Measurements from ENCODE around the gene AOPEP. TPM values are rescaled to one million over a fixed set of nuclear protein-coding genes. Genes with fewer than 3 reads are reported as not detected.

Gene AOPEP
- total and polyA plus RNA-seq, 2 donors, result 9.6 to 36.5 TPM

DNA sequence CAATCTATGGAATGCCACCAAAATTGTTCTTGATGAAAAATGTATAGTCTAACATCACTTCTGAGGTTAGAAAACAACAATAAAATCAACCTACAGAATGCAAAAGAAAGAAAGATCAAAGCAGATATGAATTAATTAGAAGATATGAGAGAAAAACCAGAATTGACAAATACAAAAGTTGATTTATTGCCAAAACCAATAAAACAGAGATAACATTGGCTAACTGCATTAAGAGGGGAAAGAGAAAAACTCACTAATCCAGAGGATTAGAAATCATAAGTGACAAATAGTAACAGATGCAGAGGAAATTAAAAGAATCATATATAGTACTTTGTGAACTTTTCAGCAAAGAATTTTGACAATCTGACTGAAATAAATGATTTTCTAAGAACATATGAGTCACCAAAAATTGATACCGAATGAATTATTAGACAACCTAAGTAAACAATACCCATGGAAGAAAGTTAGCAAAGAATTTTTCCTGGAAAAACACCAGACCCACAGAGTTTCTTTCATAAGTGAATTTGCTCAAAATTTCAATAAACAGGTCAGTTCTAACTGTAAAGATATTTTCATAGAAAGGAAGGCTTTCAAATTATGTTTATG lies 167.7 kb downstream of the AOPEP start:
- DNase-seq (ENCODE audit: low read depth in 6 of 9, low spot score in 9 of 9), result no peak
- no peaks in the 10 kb centered on the region for H3K9me3 ChIP-seq (ENCODE audit: control insufficient read depth in 2 of 2, insufficient read depth in 1 of 2, low read length in 1 of 2)
- no peaks in the 10 kb centered on the region for H3K27me3 ChIP-seq (ENCODE audit: control insufficient read depth in 2 of 2, insufficient read depth in 1 of 2, low read length in 1 of 2)
- no peaks in the 10 kb centered on the region for H3K4me1 ChIP-seq (ENCODE audit: control insufficient read depth in 2 of 2, insufficient read depth in 2 of 2, low read length in 2 of 2)
- no peaks in the 10 kb centered on the region for H3K36me3 ChIP-seq (ENCODE audit: control insufficient read depth in 2 of 2, insufficient read depth in 2 of 2, low read length in 1 of 2)
- H3K4me3 ChIP-seq (ENCODE audit: low read length in 2 of 2), result no peak overlapping the region
- WGBS, result 88% methylated on average over 1 of the region's 1 CpG
- no peak overlapping the region for H3K27ac ChIP-seq (ENCODE audit: low read depth in 1 of 2, low read length in 1 of 2)

GRCh38 chr9:94895668-94896067 lies 169.2 kb downstream of the AOPEP start:
- Histone ChIP-seq H3K27me3 (ENCODE audit: control insufficient read depth in 2 of 2, insufficient read depth in 1 of 2, low read length in 1 of 2) (no peaks in the 10 kb centered on the region), H3K36me3 (ENCODE audit: control insufficient read depth in 2 of 2, insufficient read depth in 2 of 2, low read length in 1 of 2) (no peaks in the 10 kb centered on the region), H3K4me3 (ENCODE audit: low read length in 2 of 2) (no peak overlapping the region), H3K9me3 (ENCODE audit: control insufficient read depth in 2 of 2, insufficient read depth in 1 of 2, low read length in 1 of 2) (no peaks in the 10 kb centered on the region), H3K27ac (ENCODE audit: low read depth in 1 of 2, low read length in 1 of 2) (no peak overlapping the region), H3K4me1 (ENCODE audit: control insufficient read depth in 2 of 2, insufficient read depth in 2 of 2, low read length in 2 of 2) (no peaks in the 10 kb centered on the region)
- DNase-seq (ENCODE audit: low read depth in 6 of 9, low spot score in 9 of 9), result no peak
- 63% methylated on average over 3 of the region's 3 CpGs for WGBS

GRCh38 chr9:94896512-94896911 lies 170.0 kb downstream of the AOPEP start:
- H3K27ac ChIP-seq (ENCODE audit: low read depth in 1 of 2, low read length in 1 of 2), result no peak overlapping the region
- no peak for DNase-seq (ENCODE audit: low read depth in 6 of 9, low spot score in 9 of 9)
- no peaks in the 10 kb centered on the region for H3K36me3 ChIP-seq (ENCODE audit: control insufficient read depth in 2 of 2, insufficient read depth in 2 of 2, low read length in 1 of 2)
- no peaks in the 10 kb centered on the region for H3K4me1 ChIP-seq (ENCODE audit: control insufficient read depth in 2 of 2, insufficient read depth in 2 of 2, low read length in 2 of 2)
- 98% methylated on average over 3 of the region's 3 CpGs for WGBS
- no peaks in the 10 kb centered on the region for H3K27me3 ChIP-seq (ENCODE audit: control insufficient read depth in 2 of 2, insufficient read depth in 1 of 2, low read length in 1 of 2)
- no peaks in the 10 kb centered on the region for H3K9me3 ChIP-seq (ENCODE audit: control insufficient read depth in 2 of 2, insufficient read depth in 1 of 2, low read length in 1 of 2)
- H3K4me3 ChIP-seq (ENCODE audit: low read length in 2 of 2), result no peak overlapping the region

GRCh38 chr9:94899464-94900221 lies 173.1 kb downstream of the AOPEP start:
- Histone ChIP-seq H3K36me3 (ENCODE audit: control insufficient read depth in 2 of 2, insufficient read depth in 2 of 2, low read length in 1 of 2) (no peaks in the 10 kb centered on the region), H3K27me3 (ENCODE audit: control insufficient read depth in 2 of 2, insufficient read depth in 1 of 2, low read length in 1 of 2) (no peaks in the 10 kb centered on the region), H3K4me1 (ENCODE audit: control insufficient read depth in 2 of 2, insufficient read depth in 2 of 2, low read length in 2 of 2) (no peaks in the 10 kb centered on the region), H3K4me3 (ENCODE audit: low read length in 2 of 2) (no peak overlapping the region), H3K27ac (ENCODE audit: low read depth in 1 of 2, low read length in 1 of 2) (no peak overlapping the region), H3K9me3 (ENCODE audit: control insufficient read depth in 2 of 2, insufficient read depth in 1 of 2, low read length in 1 of 2) (no peaks in the 10 kb centered on the region)
- WGBS, result 98% methylated on average over 8 of the region's 8 CpGs
- DNase-seq (ENCODE audit: low read depth in 6 of 9, low spot score in 9 of 9), result no peak

DNA sequence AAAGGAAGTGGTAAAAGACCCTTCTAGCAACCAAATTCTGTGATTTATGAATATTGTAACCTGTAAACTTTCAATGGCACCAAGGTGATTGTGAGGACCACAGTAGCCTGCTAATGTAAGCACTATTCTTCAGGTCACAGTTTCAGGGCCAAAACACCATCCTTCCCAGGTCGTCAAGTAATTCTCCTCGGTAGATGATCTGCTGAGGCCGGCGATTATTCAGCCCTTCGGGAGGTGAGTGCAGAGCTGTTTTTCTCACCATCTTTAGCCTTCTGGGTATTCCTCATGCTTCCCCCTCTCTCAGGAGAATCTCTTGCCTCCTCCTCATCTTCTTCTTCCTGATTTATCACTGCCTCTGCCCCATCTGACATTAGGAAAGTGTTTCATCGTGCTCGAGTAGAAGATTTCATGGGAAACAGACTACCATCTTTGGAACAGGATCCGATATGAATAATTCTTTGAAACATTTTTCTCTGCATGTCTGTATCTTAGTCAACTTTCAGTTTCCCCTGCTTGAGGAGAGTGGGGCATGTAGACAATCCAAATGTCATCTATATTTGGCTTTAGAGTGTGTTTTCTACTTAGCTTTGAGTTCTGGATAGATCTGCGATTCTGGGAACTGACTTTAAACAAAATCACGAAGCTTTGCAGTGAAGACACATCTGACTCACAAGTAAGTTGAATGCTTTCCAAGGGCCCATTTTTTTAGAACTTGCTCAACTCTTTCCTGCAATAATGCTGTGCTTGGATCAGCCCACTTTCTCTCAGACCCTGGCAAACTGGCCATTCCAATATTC lies 173.9 kb downstream of the AOPEP start:
- no peaks in the 10 kb centered on the region for H3K36me3 ChIP-seq (ENCODE audit: control insufficient read depth in 2 of 2, insufficient read depth in 2 of 2, low read length in 1 of 2)
- no peaks in the 10 kb centered on the region for H3K27me3 ChIP-seq (ENCODE audit: control insufficient read depth in 2 of 2, insufficient read depth in 1 of 2, low read length in 1 of 2)
- H3K4me1 ChIP-seq (ENCODE audit: control insufficient read depth in 2 of 2, insufficient read depth in 2 of 2, low read length in 2 of 2), result no peaks in the 10 kb centered on the region
- H3K4me3 ChIP-seq (ENCODE audit: low read length in 2 of 2), result no peak overlapping the region
- H3K27ac ChIP-seq (ENCODE audit: low read depth in 1 of 2, low read length in 1 of 2), result peak overlapping the region in 1 of 2 donors; percentile 64
- WGBS, result 95% methylated on average over 10 of the region's 10 CpGs
- no peak for DNase-seq (ENCODE audit: low read depth in 6 of 9, low spot score in 9 of 9)
- H3K9me3 ChIP-seq (ENCODE audit: control insufficient read depth in 2 of 2, insufficient read depth in 1 of 2, low read length in 1 of 2), result no peaks in the 10 kb centered on the region

- Histone ChIP-seq H3K9me3 (ENCODE audit: control insufficient read depth in 2 of 2, insufficient read depth in 1 of 2, low read length in 1 of 2) (no peaks in the 10 kb centered on the region), H3K4me1 (ENCODE audit: control insufficient read depth in 2 of 2, insufficient read depth in 2 of 2, low read length in 2 of 2) (no peaks in the 10 kb centered on the region), H3K27ac (ENCODE audit: low read depth in 1 of 2, low read length in 1 of 2) (no peak overlapping the region), H3K36me3 (ENCODE audit: control insufficient read depth in 2 of 2, insufficient read depth in 2 of 2, low read length in 1 of 2) (no peaks in the 10 kb centered on the region), H3K27me3 (ENCODE audit: control insufficient read depth in 2 of 2, insufficient read depth in 1 of 2, low read length in 1 of 2) (no peaks in the 10 kb centered on the region), H3K4me3 (ENCODE audit: low read length in 2 of 2) (no peak overlapping the region)
- no peak for DNase-seq (ENCODE audit: low read depth in 6 of 9, low spot score in 9 of 9)
- 96% methylated on average over 4 of the region's 4 CpGs for WGBS
These were observed 174.5 kb downstream of the AOPEP start for GRCh38 chr9:94901019-94901363.

DNA sequence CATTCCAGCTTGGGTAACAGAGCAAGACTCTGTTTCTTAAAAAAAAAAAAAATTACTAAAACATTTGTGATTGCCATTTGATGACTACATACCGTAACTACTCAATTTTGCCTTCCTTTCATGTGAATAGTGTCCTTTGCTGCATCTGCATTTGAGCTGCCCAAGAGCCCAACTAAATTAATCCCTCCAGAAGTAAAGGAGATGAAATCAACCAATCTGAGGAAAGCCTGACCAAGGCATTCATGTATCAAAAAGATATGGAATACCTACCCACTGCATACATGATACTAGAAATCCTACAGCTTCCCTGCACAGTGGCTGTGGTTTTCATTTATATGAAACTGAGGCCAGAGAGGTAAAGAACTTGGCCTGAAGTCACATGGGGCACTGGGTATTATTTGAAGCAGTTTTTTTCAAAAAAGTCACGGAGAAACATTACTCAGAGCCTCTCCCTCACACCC lies 177.5 kb downstream of the AOPEP start:
- Histone ChIP-seq H3K36me3 (ENCODE audit: control insufficient read depth in 2 of 2, insufficient read depth in 2 of 2, low read length in 1 of 2) (no peaks in the 10 kb centered on the region), H3K9me3 (ENCODE audit: control insufficient read depth in 2 of 2, insufficient read depth in 1 of 2, low read length in 1 of 2) (no peaks in the 10 kb centered on the region), H3K4me1 (ENCODE audit: control insufficient read depth in 2 of 2, insufficient read depth in 2 of 2, low read length in 2 of 2) (peaks cover 0 to 10% of the 10 kb centered on the region in 2 donors), H3K4me3 (ENCODE audit: low read length in 2 of 2) (no peak overlapping the region), H3K27me3 (ENCODE audit: control insufficient read depth in 2 of 2, insufficient read depth in 1 of 2, low read length in 1 of 2) (no peaks in the 10 kb centered on the region), H3K27ac (ENCODE audit: low read depth in 1 of 2, low read length in 1 of 2) (no peak overlapping the region)
- DNase-seq (ENCODE audit: low read depth in 6 of 9, low spot score in 9 of 9), result no peak
- WGBS, result over 99% methylated on average over 2 of the region's 2 CpGs

DNA sequence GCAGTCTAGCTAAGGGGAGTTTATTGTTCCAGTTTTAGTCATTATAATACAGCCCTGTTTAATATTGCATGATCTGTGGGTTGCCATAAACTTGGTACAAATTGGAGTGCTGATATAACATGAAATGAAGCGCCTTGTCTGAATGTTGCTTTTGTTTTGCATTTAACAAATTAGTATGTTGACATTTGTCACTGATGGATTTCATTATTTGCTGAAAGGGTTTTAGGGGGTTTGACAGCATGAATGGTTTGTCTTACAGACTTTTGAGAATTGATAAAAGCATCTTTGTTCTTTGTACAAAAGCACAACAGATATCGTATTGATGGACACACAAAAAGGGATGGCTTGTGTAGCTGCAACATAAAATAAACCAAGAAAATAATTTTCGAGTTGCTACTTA lies 178.3 kb downstream of the AOPEP start:
- Histone ChIP-seq H3K4me3 (ENCODE audit: low read length in 2 of 2) (no peak overlapping the region), H3K27me3 (ENCODE audit: control insufficient read depth in 2 of 2, insufficient read depth in 1 of 2, low read length in 1 of 2) (no peaks in the 10 kb centered on the region), H3K4me1 (ENCODE audit: control insufficient read depth in 2 of 2, insufficient read depth in 2 of 2, low read length in 2 of 2) (peaks cover 0 to 10% of the 10 kb centered on the region in 2 donors), H3K27ac (ENCODE audit: low read depth in 1 of 2, low read length in 1 of 2) (no peak overlapping the region), H3K9me3 (ENCODE audit: control insufficient read depth in 2 of 2, insufficient read depth in 1 of 2, low read length in 1 of 2) (no peaks in the 10 kb centered on the region), H3K36me3 (ENCODE audit: control insufficient read depth in 2 of 2, insufficient read depth in 2 of 2, low read length in 1 of 2) (no peaks in the 10 kb centered on the region)
- no peak for DNase-seq (ENCODE audit: low read depth in 6 of 9, low spot score in 9 of 9)
- WGBS, result 98% methylated on average over 3 of the region's 3 CpGs

DNA sequence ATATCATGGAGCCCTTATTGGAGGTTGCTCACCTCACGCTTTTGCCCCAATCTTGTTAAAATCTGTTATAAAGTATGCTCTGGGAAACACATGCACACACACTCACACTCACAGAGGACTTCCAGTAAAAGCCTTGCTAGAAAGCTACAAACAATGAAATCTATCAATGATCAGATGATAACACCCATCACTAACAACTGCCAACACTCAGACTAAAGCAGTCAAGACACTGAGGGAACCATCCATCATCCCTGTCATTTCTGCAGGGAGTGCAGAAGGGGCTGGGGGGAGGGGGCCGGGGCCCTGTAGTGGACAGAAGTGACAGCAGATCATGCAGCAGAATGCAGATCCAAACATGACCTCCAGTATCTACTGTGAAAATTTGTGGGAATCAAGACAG lies 179.1 kb downstream of the AOPEP start:
- peaks cover 0 to 10% of the 10 kb centered on the region in 2 donors for H3K4me1 ChIP-seq (ENCODE audit: control insufficient read depth in 2 of 2, insufficient read depth in 2 of 2, low read length in 2 of 2)
- H3K27me3 ChIP-seq (ENCODE audit: control insufficient read depth in 2 of 2, insufficient read depth in 1 of 2, low read length in 1 of 2), result no peaks in the 10 kb centered on the region
- no peak overlapping the region for H3K4me3 ChIP-seq (ENCODE audit: low read length in 2 of 2)
- no peak for DNase-seq (ENCODE audit: low read depth in 6 of 9, low spot score in 9 of 9)
- H3K27ac ChIP-seq (ENCODE audit: low read depth in 1 of 2, low read length in 1 of 2), result no peak overlapping the region
- WGBS, result 99% methylated on average over 2 of the region's 2 CpGs
- no peaks in the 10 kb centered on the region for H3K9me3 ChIP-seq (ENCODE audit: control insufficient read depth in 2 of 2, insufficient read depth in 1 of 2, low read length in 1 of 2)
- no peaks in the 10 kb centered on the region for H3K36me3 ChIP-seq (ENCODE audit: control insufficient read depth in 2 of 2, insufficient read depth in 2 of 2, low read length in 1 of 2)
